Testis (tissue), 2 donors: Measurements from ENCODE around the gene KCNQ5.

ENCODE experiments used
- CTCF ChIP-seq, 3 experiments: fragments of 450-650 bp in 2 of 3; fragments of 200-600 bp in 1 of 3; sonication (generic) in 1 of 3; IDR thresholded peaks; one replicate each; pipeline ENCODE4 v1.5.1; 2016 to 2019; ENCODE audit warnings: antibody characterized with exemption in 3 of 3, mild to moderate bottlenecking in 2 of 3, moderate library complexity in 1 of 3
- POLR2A ChIP-seq: fragments of 450-650 bp; IDR thresholded peaks from one replicate; pipeline ENCODE4 v1.6.1; 2017; ENCODE audit warnings: antibody characterized with exemption, mild to moderate bottlenecking, moderate library complexity

- TF ChIP-seq CTCF (IDR thresholded peaks at IDR 0.05), result no peak
- no peak for TF ChIP-seq POLR2A
These were observed 402.7 kb downstream of the KCNQ5 start for GRCh38 chr6:73024598-73024997.
